GM19438 (cell line): ENCODE measurements around the gene PRR29.

ENCODE experiments used
- ATAC-seq: cut with Tn5 transposase; IDR thresholded peaks from one replicate; pipeline ENCODE4 v1.9.1; 2021; ENCODE audit warnings: low read depth; ENCODE audit not compliant: unreplicated experiment

PRR29 gene

DNA sequence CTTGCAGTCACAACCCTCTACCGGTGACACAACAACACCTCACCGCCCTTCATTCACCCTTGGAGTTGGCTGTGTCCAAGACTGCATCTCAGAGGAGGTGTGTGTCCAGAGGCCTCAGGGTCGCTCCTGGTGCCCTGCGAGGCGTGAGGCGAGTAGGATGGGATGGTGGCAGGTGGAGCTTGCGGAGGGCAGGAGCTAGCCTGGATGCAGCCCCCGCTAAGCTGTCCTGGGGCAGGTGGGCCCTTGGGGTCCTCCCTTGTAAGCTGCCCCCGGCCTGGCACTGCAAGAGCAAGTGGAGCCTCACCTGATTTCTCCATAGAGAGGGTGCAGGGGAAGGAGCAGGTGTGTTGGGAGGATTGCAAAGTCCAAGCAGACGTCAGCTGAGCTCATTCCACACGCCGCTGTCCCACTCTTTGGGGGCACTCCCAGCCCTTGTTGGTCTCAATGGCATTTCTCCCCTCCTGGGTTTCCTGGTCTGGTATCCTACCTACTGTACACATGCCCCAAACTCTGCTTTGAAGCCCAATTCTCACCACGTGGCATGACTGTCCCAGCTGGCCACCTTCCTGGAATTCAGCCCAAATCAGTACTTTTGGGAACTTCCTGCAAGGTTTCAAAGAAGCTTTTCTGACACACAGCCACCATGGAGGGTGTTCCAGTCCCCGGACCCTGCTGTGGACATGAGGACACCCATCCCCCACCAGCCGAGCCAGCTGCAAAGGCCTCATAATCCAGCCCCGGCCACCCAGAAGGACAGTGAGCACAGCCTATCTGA is 40.4 kb downstream of the PRR29 start:
- ATAC-seq, result no peak

GRCh38 chr17:64039106-64039400 is 40.9 kb downstream of the PRR29 start:
- no peak for ATAC-seq

DNA sequence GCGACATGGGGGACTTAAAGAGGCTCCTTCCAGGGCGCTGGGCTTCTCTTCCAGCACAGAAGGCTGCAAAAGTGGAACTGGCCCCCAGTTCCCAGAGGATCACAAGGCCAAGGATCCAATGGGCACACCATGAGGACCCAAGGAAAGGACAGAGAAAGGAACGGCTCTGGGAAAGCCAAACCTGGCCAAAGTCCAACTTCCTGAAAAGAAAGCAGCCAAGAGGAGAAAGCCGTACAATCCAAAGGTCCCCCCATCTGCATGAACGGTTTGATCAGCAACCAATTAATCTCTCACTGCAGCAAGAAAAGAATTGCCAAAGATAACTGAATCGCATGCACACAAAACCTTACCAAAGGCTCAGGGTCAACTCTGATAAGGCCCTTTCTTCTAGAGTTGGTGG is 42.1 kb downstream of the PRR29 start:
- ATAC-seq, result no peak

DNA sequence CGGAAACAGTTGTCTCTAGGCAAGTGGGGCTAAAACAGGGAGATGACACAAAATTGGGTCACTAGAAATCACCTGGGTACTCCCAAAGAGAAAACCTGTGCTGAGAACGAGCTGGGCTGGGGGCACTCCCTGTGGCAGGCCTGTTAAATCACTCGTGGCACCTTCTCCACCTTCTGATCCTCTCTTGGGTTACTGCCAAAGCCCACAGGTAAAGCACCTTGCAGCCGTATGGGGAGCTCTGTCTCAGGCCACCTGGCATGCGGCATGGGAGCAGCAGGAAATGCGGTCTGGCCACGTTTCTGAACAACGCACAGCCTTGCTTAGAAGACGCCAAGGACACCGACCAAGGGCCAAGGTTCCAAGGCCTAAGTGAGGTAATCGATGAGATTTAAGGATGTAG is 43.8 kb downstream of the PRR29 start:
- no peak for ATAC-seq

DNA sequence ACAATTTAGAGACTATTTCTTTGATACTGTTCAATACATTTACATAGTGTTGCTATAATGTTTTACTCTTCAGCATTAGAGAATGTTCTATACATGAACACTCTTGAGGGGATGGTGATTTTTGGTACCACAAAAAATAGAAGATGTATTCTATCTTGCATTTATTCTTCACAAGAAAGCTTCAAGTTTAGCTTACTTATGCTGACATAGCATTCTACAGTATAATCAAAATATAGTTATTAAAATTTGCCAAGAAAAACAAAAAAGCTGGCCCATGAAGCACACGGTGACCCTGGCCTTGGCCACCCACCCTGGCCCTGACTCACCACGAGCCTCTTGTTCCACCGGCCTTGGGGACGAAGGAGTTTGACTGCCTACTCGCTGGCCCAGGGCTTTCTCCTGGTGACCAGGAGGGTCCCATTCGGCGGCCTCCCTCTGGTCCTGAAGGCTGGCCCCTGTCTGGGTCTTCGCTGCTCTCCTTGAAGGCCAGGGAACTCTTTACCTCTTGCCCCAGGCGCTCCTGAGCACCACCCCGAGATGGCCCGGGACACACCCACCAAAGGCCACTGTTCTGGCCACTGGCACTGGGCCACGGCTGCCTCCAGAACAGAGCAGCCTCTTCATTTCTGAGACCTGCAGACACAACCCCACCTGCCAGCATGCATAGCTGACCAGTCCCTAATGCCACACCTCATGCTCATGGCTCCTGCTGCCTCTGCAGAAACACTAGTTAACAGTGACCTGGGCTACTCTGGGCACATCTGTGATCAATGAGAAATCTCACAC is 44.7 kb downstream of the PRR29 start:
- no peak for ATAC-seq

DNA sequence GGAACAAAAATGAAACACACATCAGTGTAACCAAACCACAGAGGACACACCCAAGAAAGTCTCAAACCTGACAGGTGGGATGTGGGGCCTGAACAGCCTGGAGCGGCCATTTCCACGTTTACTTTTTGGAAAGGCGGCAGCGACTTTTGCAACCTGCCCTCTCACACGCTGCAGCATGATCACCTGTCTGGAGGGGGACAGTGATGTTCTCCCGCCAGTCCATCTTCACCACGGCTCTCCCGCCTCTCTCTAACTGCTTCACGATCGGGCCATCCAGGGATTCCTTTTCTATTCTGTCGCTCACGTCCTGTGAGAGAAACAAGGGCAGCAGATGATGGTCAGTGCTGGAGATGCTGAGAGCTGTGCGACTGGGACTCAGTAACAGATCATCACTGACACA is 47.0 kb downstream of the PRR29 start:
- no peak for ATAC-seq

- no peak for ATAC-seq
These were observed 50.7 kb downstream of the PRR29 start for GRCh38 chr17:64048805-64049204.

DNA sequence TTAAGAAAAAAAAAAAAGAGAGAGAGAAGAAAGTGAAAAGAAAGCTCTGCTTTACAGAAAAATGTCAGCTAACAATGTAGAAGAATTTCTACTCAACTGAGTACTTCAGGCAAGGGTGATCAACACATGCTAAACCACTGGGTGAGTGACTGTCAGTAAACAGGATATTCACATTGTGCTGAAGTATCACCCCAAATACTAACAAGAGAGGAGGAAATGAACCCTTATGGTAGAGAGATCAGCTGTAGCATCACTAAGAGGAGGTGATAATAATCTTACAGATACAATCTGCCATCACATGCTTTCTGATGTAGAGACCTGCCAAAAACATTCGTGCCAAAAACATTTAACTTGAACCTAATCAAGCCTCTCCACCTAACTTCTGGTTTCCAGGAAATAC is 53.0 kb downstream of the PRR29 start:
- ATAC-seq, result no peak

DNA sequence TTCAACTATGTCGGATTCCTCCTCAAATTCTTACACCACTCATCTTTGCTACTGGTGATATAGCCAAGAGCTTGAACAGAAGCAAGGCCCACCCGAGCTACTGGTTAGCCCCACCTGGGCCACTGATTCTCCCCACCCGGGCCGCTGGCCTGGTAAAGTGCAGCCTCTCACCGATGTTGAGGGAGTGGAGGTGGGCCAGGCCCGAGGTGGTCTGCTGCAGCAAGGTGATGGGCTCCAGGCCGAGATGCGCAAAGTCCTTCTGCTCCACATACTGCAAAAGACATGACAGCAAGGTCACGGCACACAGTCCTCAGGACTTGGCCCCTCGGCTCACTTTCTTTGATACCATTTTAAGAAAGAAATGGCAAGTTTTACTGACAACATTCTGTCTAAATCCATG is 55.0 kb downstream of the PRR29 start:
- ATAC-seq, result no peak
